SW 1271 (cell line): ENCODE results near the gene MX2.
"Not testable (repeated sequence)": the region's sequence is repeated elsewhere in the genome, so short reads cannot be mapped to it uniquely, and the experiment has no call there.

Source experiments
- DNase-seq, 2 experiments: peaks; one replicate each; lab custom pipeline; 2025; lab: John Stamatoyannopoulos, UW

The MX2 gene

GRCh38 chr21:41361786-41362604 lies at the start of gene MX2:
TSS of gene MX2 (plus strand) at chr21:41362027. CDS start at chr21:41376907, 14,880 bp downstream.
- no peak for DNase-seq

DNA sequence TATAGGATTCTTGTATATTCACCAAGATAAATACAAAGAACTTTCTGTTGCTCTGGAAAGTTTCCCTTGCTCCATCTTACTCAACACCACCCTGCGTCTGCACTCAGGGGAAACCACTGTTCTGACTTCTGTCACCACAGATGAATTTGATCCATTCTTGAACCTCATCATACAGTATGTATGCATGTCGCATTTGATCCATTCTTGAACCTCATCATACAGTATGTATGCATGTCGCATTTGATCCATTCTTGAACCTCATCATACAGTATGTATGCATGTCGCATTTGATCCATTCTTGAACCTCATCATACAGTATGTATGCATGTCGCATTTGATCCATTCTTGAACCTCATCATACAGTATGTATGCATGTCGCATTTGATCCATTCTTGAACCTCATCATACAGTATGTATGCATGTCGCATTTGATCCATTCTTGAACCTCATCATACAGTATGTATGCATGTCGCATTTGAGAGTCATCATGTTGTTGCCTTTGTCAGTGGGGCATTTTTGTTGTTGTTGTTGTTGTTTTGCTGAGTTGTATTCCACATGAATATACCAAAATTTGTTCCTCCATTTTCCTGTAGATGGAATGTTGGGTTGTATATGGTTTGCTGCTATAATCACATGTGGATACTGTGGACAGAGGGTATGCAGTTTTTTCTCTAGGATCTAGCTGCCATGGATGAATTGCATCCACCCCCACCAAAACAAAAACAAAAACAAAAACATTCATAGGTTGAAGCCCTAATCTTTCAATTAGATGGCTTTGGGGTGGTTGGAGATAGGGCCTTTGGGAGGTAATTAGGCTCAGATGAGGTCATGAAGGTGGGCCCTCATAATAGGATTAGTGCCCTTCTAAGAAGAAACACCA lies 48.3 kb upstream of the MX2 start:
- not testable (repeated sequence) for DNase-seq

DNA sequence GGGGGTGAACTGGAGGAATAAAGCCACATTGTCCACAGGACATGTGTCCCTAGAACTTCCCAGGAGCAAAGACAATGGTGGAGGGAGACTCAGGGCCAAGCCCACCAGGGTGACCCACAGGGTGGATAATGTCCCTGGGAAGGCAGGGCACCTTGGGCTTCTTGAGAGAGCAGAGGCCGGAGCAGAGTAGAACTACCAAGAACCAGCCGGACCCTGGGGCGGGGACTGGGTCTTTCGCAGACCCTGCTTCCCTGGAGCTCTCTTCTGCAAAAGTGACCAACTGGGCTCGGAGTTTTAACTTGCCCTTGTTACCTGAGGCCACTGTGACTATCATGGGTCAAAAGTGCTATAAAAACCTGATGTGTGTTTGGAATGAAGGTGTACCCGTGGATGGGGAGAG lies 46.1 kb upstream of the MX2 start:
- no peak for DNase-seq

DNA sequence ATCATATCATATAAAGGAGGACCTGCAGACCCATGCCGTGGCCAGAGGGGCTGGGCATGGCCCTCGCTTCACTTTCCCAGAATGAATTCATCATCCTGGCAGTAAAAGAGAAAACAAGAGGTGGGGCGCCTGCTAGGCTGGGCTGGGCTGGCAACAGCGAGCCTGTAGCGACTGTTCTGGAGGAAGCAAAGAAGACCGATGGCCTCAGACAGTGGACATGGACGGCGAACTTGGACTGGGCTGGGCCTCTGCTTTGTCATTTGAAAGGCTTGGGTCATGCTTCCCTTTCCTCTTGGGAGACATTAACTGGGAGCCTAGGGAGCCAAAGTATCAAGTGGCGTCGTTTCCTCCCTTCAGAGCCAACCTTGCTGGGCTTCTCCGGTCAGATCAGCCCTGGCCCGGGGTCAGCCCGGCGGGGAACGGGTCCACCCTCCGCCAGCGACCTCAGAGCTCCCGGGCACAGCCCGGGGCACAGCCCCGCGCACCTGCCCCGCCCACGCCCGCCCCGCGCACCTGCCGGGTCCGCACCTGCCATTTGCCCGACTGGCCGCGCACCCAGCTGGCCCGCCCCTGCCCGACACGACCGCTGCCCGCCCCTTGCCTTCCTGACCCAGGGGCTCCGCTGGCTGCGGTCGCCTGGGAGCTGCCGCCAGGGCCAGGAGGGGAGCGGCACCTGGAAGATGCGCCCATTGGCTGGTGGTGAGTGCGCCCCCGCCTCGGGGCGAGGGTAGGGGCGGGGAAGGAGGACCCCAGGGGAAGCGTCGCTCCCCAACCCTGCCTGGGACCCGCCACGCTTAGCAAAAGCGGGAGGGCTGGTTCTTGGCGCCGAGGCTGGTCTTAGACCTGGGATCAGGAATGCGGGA lies 45.4 kb upstream of the MX2 start, which contains the start of gene FAM3B:
Gene FAM3B, plus strand, starts transcription at position 602 of the 863 bp plus-strand sequence. Its CDS starts 79 bp downstream, at position 681.
- DNase-seq = no peak

- DNase-seq = no peak
Observed at GRCh38 chr21:41317063-41317392, 44.8 kb upstream of the MX2 start.

DNA sequence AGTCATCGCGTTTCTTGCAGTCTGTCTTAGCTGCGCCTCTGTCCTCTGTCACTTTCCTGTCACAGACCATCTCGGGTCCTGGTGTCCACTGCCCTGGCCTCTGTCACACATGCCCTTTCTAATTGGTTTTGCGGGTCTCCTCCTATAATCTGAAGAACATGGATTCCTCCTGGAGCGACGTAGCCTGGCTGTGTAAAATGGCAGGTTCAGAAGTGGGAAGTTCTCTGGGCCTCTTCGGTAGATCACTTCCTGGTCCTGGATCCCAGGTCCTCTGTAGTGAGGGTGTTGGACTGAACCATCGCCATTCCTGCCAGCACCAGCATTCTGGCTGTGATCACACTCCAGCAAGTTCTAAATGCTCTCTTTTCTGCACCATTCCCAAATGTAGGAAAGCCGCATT lies 44.4 kb upstream of the MX2 start:
- DNase-seq = no peak

- DNase-seq = no peak
Observed at GRCh38 chr21:41318218-41318617, 43.6 kb upstream of the MX2 start.

- DNase-seq = no peak
Observed at GRCh38 chr21:41319273-41319672, 42.6 kb upstream of the MX2 start.

DNA sequence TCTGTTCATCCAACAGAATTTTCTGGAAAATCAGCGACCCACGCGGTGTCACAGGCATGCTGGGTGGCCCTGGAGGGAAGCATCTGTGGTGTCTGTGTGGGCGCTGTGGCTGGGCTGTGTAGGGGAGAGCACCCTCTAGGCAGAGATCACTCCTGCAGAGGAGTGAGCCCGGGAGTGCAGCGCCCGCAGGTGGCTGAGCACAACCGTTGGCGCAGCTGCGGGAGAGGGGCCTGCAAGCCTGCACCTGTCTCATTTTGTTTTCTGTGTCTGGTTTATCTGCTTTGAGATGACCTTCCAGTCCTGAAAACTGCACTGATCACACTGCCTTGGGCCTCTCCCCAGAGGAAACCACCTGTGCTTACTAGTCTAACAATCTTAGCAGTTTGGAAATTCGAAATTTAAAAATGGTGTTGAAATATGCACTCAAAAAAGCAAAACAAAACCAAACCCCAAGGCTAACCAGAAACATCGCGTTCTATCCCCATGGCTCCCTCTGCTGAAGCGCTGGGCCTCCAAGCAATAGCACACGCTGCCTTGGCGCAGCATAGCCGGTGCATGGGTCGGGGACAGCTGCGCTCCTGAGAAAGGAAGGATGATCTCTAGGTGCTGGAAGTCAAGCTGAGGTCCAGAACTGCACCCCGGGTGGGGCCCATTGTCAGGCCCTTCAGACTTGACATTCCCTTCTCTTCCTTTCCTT lies 40.5 kb upstream of the MX2 start:
- DNase-seq = no peak

DNA sequence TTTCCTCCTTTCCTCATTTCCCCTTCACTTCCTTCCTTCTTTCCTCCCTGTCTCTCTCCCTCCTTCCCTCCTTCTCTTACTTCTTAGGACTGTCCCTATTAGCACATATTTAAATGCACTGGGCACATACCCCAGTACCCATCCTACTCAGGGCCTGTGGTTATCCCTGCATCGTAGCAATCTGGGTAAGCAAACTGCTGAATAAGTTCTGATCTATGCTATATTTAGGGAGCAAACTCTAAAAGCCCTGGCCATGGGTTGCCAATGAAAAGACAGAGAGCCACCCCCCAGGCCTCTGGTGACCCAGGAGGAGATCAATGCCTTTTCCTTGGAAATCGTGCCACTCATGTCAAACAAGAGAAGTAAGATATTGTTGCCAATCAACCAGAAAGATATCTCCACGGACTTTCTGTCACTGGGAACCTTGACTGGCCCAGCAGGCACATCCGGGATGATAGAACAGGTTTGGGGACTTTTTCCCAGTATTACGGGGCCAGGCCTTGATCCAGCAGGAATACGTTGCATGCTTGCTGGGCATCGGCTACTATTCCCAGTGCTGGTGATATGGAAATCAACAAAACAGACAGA lies 39.8 kb upstream of the MX2 start:
- no peak for DNase-seq

DNA sequence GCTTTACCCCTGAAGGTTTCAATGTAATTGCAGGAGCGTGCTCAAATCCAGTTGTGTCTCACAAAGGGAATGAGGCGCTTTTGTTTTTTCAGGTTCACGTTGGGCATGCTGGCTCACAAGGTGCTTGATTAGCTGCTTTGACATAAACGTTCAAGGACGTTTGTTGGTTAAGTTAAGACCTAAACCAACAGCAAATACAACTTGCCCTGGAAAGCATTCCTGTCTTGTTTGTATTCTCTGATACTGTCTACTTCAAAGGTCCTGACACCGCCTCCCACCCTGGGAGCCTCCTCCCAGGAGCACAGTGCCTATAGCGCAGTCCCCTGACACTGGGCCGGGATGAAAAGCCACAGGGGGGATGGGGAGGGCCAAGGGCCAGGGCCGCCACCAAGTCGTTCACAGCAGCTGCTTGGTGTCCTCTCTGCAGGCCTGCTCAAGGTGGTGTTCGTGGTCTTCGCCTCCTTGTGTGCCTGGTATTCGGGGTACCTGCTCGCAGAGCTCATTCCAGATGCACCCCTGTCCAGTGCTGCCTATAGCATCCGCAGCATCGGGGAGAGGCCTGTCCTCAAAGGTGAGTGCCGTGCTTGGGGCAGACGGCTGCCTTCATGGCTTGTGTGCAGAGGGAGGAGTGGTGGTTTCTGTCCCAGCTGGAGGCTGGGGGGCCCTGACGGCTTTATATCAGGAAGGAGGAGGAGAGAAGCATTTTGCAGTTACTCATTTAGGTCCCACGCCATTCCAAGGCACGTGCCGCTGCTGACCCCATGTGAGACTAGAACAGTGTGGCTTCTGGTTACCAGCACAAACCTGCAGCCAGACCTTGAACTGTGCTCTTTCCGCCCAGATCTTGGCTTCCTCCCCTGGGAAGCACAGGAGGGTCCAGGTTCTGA lies 39.1 kb upstream of the MX2 start:
- DNase-seq = no peak

DNA sequence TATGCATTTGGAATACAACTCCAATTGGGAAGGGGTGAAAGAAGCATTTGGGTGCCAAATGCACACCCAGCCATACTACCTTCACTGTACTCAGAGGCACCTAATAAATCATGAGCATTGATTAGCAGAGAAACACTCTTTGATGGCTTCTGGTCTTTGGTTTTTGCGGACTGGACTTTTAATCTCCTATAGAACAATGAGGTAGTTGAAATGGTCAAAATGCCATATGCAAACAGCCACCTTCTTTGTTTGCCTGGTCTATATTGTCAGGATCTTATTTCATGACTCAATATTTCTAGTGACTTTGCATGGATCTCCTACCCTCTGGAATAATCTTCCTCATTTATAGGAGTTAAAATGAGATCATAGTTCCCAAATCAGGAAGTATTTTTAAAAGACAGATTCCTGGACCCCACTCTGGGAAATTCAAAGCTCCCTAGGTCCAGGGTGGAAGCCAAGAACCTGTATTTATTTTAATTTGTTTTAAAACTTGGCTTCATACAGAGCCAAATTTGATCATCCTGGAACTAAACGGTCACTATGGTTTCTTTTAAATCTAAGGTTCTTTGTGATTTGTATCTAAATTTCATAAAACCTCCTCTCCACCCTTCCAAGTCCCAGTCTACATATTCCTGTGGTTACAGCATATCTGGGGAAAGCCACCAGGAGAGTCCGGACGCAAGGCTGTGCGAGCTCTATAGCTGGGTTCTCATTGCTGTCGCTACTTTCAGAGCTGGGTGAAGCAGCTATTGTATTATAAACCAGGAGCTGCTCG lies 36.5 kb upstream of the MX2 start:
- DNase-seq = no peak

- DNase-seq = no peak
Observed at GRCh38 chr21:41326414-41327080, 35.3 kb upstream of the MX2 start.

GRCh38 chr21:41327753-41328152 lies 34.1 kb upstream of the MX2 start:
- no peak for DNase-seq

DNA sequence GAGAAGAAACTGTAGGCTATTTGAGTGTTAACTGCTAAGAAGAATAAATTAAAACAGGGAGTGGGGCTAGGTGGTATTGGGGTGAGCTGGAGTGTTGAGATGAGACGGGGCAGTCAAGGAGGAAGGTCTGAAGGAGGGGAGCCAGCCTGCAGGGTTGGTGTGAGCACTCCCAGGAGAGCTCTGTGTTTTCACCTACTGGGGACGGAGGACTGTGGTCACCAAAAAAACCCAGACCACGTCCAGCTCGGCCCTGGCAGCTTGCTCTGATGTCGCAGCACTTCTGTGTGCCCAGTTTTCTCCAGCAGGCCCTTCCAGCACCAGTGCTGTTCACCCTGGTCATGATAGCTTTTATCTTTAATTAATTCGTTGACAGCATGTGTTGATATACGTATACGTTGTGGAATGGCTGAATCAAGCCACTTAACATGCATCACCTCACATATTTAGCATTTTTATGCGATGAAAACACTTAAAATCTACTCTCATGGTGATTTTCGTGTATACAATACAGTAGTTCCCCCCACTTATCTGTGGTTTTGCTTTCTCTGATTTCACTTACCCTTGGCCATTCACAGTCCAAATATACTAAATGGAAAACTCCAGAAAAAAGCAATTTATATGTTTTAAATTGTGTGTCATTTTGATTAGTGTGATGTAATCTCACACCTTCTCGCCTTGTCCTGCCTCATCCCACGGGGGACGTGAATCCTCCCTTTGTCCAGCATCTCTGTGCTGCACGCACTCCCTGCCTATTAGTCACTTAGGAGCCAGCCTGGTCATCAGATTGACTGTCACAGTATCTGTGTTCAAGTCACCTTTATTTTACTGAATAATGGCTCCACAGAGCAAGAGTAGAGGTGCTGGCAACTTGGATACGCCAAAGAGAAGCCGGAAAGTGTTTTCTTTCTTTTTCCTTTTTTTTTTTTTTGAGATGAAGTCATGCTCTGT lies 32.9 kb upstream of the MX2 start:
- no peak for DNase-seq

- DNase-seq = no peak
Observed at GRCh38 chr21:41333752-41334151, 28.1 kb upstream of the MX2 start.

DNA sequence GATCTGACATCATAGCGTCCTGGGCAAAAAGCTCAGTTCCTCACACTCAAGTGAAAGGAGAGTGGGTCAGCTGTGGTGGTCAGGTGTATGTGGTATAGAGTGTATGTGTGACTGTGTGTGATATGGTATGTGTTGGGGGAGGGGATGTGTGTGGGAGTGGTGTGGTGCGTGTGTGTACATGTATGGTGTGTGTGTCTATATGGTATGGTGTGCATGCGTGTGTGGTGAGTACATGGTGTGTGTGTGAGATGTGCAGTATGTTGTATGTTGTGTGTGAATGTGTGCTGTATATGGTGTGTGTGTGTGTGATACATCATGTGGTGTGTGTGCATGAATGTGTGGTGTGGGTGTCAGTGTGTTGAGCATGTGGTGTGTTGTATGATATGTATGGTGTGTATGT lies 24.3 kb upstream of the MX2 start:
- no peak for DNase-seq

GRCh38 chr21:41338455-41338854 lies 23.4 kb upstream of the MX2 start:
- DNase-seq = no peak
